ENCODE data around the gene PTPRQ.
"Not testable (repeated sequence)": the region's sequence is repeated elsewhere in the genome, so short reads cannot be mapped to it uniquely, and the experiment has no call there.

The PTPRQ gene

GRCh38 chr12:80659512-80660063 lies 215.6 kb downstream of the PTPRQ start:
- no peak for DNase-seq

GRCh38 chr12:80662586-80662985 lies 218.6 kb downstream of the PTPRQ start:
- DNase-seq, result no peak

GRCh38 chr12:80670214-80670613 lies 226.2 kb downstream of the PTPRQ start:
- no peak for DNase-seq

GRCh38 chr12:80676042-80676636 lies 232.1 kb downstream of the PTPRQ start:
- not testable (repeated sequence) for DNase-seq

GRCh38 chr12:80676856-80677255 lies 232.8 kb downstream of the PTPRQ start:
- DNase-seq, result no peak

- DNase-seq, result no peak
Measured at GRCh38 chr12:80677994-80678393, 234.0 kb downstream of the PTPRQ start.

GRCh38 chr12:80679346-80680131 lies 235.5 kb downstream of the PTPRQ start:
- DNase-seq, result no peak

- DNase-seq, result no peak
Measured at GRCh38 chr12:80681287-80681686, 237.3 kb downstream of the PTPRQ start.

GRCh38 chr12:80681786-80682185 lies 237.8 kb downstream of the PTPRQ start:
- no peak for DNase-seq

GRCh38 chr12:80684077-80684495 lies 240.1 kb downstream of the PTPRQ start:
- DNase-seq, result no peak

GRCh38 chr12:80690090-80690489 lies 246.1 kb downstream of the PTPRQ start:
- no peak for DNase-seq

- no peak for DNase-seq
Measured at GRCh38 chr12:80690513-80690912, 246.5 kb downstream of the PTPRQ start.

GRCh38 chr12:80692114-80692513 lies 248.1 kb downstream of the PTPRQ start:
- DNase-seq, result no peak

- no peak for DNase-seq
Measured at GRCh38 chr12:80697270-80697887, 253.3 kb downstream of the PTPRQ start.

- no peak for DNase-seq
Measured at GRCh38 chr12:80698256-80698655, 254.2 kb downstream of the PTPRQ start.

GRCh38 chr12:80698847-80699542 lies 255.0 kb downstream of the PTPRQ start:
- DNase-seq, result no peak

GRCh38 chr12:80700327-80700726 lies 256.3 kb downstream of the PTPRQ start:
- no peak for DNase-seq

GRCh38 chr12:80701388-80701787 lies 257.4 kb downstream of the PTPRQ start:
- DNase-seq, result no peak

- DNase-seq, result peak; percentile 5
Measured at GRCh38 chr12:80702889-80703805, 259.1 kb downstream of the PTPRQ start.

GRCh38 chr12:80704420-80704819 lies 260.4 kb downstream of the PTPRQ start:
- no peak for DNase-seq

GRCh38 chr12:80707126-80707829 lies 263.2 kb downstream of the PTPRQ start, which contains the start of gene MYF6:
MYF6 (plus strand) TSS chr12:80707634; CDS start chr12:80707720, 86 bp downstream.
- DNase-seq, result no peak

Measured in NCI-H2107 (cell line).